Choroid plexus epithelial cell (primary cell): Measurements from ENCODE around the gene NEK6.

Source experiments
- DNase-seq: peaks from one replicate; pipeline ENCODE4 v3.0.0-alpha.2; 2010; ENCODE audit warnings: low read depth
- H3K4me3 ChIP-seq: 2 replicates; pipeline ENCODE4 v1.5.1; 2011; ENCODE audit warnings: low read depth, mild to moderate bottlenecking, control low read depth, low read length, moderate library complexity
- CTCF ChIP-seq: conservative IDR thresholded peaks from 2 replicates; pipeline ENCODE4 v1.5.1; 2011; ENCODE audit warnings: low read depth, mild to moderate bottlenecking, control low read depth, inconsistent platforms, low read length, moderate library complexity

NEK6 gene

DNA sequence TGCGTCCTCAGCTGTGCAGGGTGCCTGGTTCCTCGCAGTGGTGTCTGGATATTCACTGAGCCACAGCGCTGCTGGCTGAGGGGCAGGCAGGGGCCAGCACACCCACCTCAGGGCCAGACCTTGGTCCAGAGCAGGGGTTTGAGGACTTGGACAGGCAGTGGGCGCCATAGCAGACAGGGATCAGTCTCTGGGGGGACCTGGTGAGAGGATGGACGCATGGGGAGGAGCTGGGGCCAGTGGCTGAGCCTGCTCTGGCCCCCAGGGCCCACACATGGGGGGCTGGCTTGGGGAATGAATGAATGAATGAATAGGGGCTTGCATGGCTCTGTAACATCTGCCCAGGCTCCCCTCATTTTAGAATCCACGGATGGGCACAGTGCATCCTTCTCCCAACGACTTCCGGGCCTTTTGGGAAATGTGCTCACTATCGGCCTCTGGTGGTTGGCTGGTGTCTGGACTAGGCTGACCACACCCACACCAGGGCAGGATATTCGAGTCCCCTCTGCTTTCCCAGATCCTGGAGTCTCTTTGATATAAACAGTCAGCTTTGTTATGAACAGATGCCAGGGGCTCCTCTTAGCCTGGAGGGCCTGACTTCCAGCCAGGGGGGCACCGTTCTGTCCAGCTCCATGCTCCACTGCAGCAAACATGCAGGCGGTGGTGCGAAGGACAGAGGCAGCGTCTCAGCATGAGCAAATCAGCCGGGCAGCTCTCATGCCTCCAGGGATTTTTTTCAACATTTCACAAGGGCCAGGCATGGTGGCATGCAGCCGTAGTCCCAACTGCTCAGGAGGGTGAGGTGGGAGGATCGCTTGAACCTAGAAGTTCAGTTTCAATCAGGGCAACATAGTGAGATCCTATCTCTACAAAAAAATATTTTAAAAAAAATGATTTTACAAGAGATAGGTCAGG lies 62.6 kb downstream of the NEK6 start:
- H3K4me3 ChIP-seq, result no peak overlapping the region
- peak; percentile 71 for DNase-seq
- peak; percentile 93 for TF ChIP-seq CTCF

DNA sequence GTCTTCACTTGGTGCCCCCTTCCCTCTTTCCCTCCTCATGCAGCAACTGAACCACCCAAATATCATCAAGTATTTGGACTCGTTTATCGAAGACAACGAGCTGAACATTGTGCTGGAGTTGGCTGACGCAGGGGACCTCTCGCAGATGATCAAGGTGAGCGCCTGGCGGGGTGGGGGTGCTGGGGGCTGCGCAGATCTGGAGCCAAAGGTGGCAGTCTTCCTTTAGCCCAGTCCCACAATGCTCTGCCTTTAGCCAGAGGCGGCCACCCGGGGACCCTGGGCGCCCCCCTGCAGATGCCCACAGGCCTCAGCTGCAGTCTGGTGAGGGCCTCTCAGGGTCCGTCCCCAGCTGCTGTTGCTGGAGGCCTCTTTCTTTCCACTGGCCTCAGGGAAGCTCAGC lies 63.7 kb downstream of the NEK6 start:
- H3K4me3 ChIP-seq, result no peak overlapping the region
- no peak for DNase-seq
- TF ChIP-seq CTCF, result no peak

DNA sequence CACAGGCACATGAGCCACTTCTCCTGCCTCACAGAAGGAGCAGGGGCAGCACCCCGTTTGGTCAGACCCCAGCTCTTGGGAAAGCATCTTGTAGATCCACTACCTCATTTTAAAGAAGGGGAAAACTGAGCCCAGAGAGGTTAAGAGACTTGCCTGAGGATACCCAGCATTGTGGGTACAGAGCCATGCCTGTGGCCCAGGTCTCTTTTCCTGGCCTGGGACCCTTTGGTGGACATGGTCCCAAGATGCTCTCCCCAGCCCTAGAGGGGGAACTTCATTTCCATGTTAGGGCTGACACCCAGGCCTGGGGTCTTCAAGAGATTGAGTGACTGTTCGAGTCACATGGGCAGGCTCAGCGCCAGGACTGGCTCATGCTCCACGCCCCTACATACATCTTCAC lies 64.2 kb downstream of the NEK6 start:
- TF ChIP-seq CTCF, result no peak
- no peak overlapping the region for H3K4me3 ChIP-seq
- DNase-seq, result no peak

DNA sequence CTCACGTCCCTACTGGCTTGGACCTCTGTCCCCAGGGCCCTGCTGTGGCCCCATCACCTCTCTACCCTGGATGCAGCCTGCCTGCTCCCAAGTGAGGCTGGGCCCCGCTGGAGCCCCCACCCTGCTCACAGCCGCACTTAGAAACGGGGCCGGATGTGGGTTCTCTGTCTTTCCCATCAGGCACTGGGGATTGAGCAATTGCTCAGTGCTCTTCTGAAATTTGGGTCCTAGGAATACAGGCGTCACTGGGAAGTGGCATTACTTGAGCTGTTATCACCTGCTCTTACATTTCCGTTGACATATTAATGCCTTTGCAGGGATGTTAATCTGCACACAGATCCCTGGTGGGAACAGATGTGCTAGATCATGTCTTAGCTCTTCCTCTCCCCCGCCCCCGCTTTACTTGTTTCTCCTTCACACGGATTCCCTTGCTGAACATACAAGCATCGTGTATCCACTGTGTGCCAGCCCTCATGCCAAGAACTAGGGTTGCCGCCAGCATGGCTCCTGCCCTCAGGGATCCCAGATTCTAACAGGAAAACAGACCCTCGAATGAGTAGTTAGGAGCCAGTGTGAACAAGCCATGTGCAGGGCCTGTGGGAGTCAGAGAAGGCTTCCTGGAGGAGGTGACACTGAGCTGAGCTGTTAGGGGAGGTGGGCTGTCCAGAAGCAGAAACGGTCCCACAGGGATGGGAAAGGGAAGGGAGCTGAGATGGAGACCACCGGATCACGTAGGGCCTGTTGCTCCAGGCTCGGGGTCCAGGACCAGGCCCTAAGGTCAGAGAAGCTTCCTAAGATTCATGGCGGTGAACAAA lies 65.1 kb downstream of the NEK6 start:
- TF ChIP-seq CTCF, result no peak
- DNase-seq, result no peak
- H3K4me3 ChIP-seq, result no peak overlapping the region

- TF ChIP-seq CTCF, result no peak
- H3K4me3 ChIP-seq, result no peak overlapping the region
- no peak for DNase-seq
Observed at GRCh38 chr9:124323904-124324303, 66.2 kb downstream of the NEK6 start.

DNA sequence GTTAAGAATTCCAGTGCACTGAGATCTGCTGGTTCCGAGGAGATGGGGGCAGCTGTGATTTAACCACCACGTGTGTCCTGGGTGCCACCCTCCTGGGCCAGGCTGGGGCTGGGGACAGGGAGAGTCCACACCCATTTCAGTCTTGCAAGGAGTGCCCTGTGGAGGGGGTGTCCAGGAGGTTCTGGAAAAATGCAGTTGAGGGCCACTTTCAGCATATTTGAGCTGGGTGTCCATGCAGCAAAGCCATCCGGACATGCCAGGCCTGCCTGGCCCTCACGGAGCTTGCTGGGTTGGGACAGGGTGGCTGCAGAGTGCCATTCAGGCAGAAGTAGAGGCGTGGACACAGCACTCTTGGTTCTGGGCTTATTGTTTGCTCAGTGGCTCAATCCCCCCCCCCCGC lies 68.1 kb downstream of the NEK6 start:
- TF ChIP-seq CTCF, result no peak
- no peak for DNase-seq
- no peak overlapping the region for H3K4me3 ChIP-seq
